ENCODE data around the gene CHI3L2. TPM values are rescaled to one million over a fixed set of nuclear protein-coding genes. Genes with fewer than 3 reads are reported as not detected.

CHI3L2 gene
- total and polyA plus RNA-seq, 2 experiments from 2014 or later, result 0.68 TPM; not detected in 1

- peaks cover 8% of the 10 kb centered on the region; the same call in 1 of the 2 replicates for H3K4me1 ChIP-seq (ENCODE audit: insufficient read depth)
- no peak overlapping the region for H3K27ac ChIP-seq (ENCODE audit: low read depth)
- Mint-ChIP-seq H3K4me3 (no peak overlapping the region), H3K4me1 (peaks cover 11% of the 10 kb centered on the region), H3K9me3 (no peaks in the 10 kb centered on the region; the same call in 1 of the 3 replicates), H3K27ac (no peak overlapping the region), H3K36me3 (ENCODE audit: low read depth) (peaks cover 2% of the 10 kb centered on the region; the same call in 1 of the 3 replicates), H3K27me3 (ENCODE audit: insufficient read depth, low read depth, poor library complexity) (peaks cover 28% of the 10 kb centered on the region)
- DNase-seq (ENCODE audit: low spot score) (no peak), ATAC-seq (no peak)
- no peak for TF ChIP-seq NANOG (IDR thresholded peaks at IDR 0.05; ENCODE audit: borderline replicate concordance)
- no peak for TF ChIP-seq EZH2 (IDR thresholded peaks at IDR 0.05; ENCODE audit: low read depth, unreplicated experiment)
- TF ChIP-seq STAT1 (IDR thresholded peaks at IDR 0.05; ENCODE audit: unreplicated experiment), result no peak
- no peak for TF ChIP-seq REST (IDR thresholded peaks at IDR 0.05; ENCODE audit: unreplicated experiment)
- no peak for TF ChIP-seq ZNF114 (CRISPR knock-in tag; IDR thresholded peaks at IDR 0.05)
- no peak for TF ChIP-seq POLR2AphosphoS5 (IDR thresholded peaks at IDR 0.05; ENCODE audit: low read depth)
- TF ChIP-seq CREB1 (CRISPR knock-in tag; IDR thresholded peaks at IDR 0.05; ENCODE audit: low read depth), result no peak
- TF ChIP-seq JUNB (IDR thresholded peaks at IDR 0.05; ENCODE audit: unreplicated experiment), result no peak
- TF ChIP-seq, protein P1, sequence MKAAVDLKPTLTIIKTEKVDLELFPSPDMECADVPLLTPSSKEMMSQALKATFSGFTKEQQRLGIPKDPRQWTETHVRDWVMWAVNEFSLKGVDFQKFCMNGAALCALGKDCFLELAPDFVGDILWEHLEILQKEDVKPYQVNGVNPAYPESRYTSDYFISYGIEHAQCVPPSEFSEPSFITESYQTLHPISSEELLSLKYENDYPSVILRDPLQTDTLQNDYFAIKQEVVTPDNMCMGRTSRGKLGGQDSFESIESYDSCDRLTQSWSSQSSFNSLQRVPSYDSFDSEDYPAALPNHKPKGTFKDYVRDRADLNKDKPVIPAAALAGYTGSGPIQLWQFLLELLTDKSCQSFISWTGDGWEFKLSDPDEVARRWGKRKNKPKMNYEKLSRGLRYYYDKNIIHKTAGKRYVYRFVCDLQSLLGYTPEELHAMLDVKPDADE (IDR thresholded peaks at IDR 0.05), result no peak
- TF ChIP-seq, protein P2, sequence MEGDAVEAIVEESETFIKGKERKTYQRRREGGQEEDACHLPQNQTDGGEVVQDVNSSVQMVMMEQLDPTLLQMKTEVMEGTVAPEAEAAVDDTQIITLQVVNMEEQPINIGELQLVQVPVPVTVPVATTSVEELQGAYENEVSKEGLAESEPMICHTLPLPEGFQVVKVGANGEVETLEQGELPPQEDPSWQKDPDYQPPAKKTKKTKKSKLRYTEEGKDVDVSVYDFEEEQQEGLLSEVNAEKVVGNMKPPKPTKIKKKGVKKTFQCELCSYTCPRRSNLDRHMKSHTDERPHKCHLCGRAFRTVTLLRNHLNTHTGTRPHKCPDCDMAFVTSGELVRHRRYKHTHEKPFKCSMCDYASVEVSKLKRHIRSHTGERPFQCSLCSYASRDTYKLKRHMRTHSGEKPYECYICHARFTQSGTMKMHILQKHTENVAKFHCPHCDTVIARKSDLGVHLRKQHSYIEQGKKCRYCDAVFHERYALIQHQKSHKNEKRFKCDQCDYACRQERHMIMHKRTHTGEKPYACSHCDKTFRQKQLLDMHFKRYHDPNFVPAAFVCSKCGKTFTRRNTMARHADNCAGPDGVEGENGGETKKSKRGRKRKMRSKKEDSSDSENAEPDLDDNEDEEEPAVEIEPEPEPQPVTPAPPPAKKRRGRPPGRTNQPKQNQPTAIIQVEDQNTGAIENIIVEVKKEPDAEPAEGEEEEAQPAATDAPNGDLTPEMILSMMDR (conservative IDR thresholded peaks at IDR 0.05; ENCODE audit: low read depth in 2 of 2), result no peak
- no peak for TF ChIP-seq EZH2phosphoT487 (IDR thresholded peaks at IDR 0.05; ENCODE audit: unreplicated experiment)
- no peak for TF ChIP-seq ZNF331 (CRISPR knock-in tag; IDR thresholded peaks at IDR 0.05; ENCODE audit: low read depth)
- TF ChIP-seq, protein P3, sequence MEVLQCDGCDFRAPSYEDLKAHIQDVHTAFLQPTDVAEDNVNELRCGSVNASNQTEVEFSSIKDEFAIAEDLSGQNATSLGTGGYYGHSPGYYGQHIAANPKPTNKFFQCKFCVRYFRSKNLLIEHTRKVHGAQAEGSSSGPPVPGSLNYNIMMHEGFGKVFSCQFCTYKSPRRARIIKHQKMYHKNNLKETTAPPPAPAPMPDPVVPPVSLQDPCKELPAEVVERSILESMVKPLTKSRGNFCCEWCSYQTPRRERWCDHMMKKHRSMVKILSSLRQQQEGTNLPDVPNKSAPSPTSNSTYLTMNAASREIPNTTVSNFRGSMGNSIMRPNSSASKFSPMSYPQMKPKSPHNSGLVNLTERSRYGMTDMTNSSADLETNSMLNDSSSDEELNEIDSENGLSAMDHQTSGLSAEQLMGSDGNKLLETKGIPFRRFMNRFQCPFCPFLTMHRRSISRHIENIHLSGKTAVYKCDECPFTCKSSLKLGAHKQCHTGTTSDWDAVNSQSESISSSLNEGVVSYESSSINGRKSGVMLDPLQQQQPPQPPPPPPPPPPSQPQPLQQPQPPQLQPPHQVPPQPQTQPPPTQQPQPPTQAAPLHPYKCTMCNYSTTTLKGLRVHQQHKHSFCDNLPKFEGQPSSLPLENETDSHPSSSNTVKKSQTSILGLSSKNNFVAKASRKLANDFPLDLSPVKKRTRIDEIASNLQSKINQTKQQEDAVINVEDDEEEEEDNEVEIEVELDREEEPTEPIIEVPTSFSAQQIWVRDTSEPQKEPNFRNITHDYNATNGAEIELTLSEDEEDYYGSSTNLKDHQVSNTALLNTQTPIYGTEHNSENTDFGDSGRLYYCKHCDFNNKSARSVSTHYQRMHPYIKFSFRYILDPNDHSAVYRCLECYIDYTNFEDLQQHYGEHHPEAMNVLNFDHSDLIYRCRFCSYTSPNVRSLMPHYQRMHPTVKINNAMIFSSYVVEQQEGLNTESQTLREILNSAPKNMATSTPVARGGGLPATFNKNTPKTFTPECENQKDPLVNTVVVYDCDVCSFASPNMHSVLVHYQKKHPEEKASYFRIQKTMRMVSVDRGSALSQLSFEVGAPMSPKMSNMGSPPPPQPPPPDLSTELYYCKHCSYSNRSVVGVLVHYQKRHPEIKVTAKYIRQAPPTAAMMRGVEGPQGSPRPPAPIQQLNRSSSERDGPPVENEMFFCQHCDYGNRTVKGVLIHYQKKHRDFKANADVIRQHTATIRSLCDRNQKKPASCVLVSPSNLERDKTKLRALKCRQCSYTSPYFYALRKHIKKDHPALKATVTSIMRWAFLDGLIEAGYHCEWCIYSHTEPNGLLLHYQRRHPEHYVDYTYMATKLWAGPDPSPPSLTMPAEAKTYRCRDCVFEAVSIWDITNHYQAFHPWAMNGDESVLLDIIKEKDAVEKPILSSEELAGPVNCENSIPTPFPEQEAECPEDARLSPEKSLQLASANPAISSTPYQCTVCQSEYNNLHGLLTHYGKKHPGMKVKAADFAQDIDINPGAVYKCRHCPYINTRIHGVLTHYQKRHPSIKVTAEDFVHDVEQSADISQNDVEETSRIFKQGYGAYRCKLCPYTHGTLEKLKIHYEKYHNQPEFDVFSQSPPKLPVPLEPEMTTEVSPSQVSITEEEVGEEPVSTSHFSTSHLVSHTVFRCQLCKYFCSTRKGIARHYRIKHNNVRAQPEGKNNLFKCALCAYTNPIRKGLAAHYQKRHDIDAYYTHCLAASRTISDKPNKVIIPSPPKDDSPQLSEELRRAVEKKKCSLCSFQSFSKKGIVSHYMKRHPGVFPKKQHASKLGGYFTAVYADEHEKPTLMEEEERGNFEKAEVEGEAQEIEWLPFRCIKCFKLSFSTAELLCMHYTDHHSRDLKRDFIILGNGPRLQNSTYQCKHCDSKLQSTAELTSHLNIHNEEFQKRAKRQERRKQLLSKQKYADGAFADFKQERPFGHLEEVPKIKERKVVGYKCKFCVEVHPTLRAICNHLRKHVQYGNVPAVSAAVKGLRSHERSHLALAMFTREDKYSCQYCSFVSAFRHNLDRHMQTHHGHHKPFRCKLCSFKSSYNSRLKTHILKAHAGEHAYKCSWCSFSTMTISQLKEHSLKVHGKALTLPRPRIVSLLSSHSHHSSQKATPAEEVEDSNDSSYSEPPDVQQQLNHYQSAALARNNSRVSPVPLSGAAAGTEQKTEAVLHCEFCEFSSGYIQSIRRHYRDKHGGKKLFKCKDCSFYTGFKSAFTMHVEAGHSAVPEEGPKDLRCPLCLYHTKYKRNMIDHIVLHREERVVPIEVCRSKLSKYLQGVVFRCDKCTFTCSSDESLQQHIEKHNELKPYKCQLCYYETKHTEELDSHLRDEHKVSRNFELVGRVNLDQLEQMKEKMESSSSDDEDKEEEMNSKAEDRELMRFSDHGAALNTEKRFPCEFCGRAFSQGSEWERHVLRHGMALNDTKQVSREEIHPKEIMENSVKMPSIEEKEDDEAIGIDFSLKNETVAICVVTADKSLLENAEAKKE (CRISPR knock-in tag; IDR thresholded peaks at IDR 0.05), result no peak
- no peak overlapping the region for H2AFZ ChIP-seq
- H3F3A ChIP-seq (replicated peaks; ENCODE audit: low read depth), result no peaks in the 10 kb centered on the region
- H3K9me2 ChIP-seq (ENCODE audit: insufficient read depth), result no peaks in the 10 kb centered on the region
- H4K20me1 ChIP-seq (replicated peaks; ENCODE audit: insufficient read depth), result no peaks in the 10 kb centered on the region
- no peak overlapping the region for H3K4me2 ChIP-seq
- H3K4me3 ChIP-seq, result no peak overlapping the region
- no peaks in the 10 kb centered on the region for H3K79me2 ChIP-seq (replicated peaks; ENCODE audit: insufficient read depth)
- H3K36me3 ChIP-seq (ENCODE audit: insufficient read depth), result no peaks in the 10 kb centered on the region
- peaks cover 33% of the 10 kb centered on the region for H3K27me3 ChIP-seq (ENCODE audit: insufficient read depth)
Observed at GRCh38 chr1:111200802-111201161, 26.7 kb upstream of the CHI3L2 start.

Data from GM23338 (cell line).